Measurements from ENCODE around the gene FKBP1A. TPM values are rescaled to one million over a fixed set of nuclear protein-coding genes. Genes with fewer than 3 reads are reported as not detected.

FKBP1A gene
- total RNA-seq, 1 experiment from 2014 or later = 196 TPM

- peaks cover 13% of the 10 kb centered on the region for H3K79me1 ChIP-seq (ENCODE audit: insufficient read depth, low read depth, low read length, poor library complexity, severe bottlenecking)
- no peak overlapping the region for H2AFZ ChIP-seq (ENCODE audit: low read length)
- H3K18ac ChIP-seq (ENCODE audit: insufficient read length, low read depth, low read length) = peak overlapping the region; percentile 86
- no peak overlapping the region for H3T11ph ChIP-seq (ENCODE audit: low read length)
- peak overlapping the region; percentile 3 for H2BK5ac ChIP-seq (ENCODE audit: insufficient read length, low read length)
- no peaks in the 10 kb centered on the region for H3K9me3 ChIP-seq (ENCODE audit: control insufficient read depth, low read depth, low read length)
- H2AK5ac ChIP-seq (ENCODE audit: insufficient read length, low read length) = no peak overlapping the region
- peak overlapping the region; percentile 2 for H4K5ac ChIP-seq (ENCODE audit: insufficient read length, low read depth, low read length)
- DNase-seq = peak; percentile 96
- H3K56ac ChIP-seq (ENCODE audit: insufficient read length, low read depth, low read length) = no peak overlapping the region
- H2BK20ac ChIP-seq (ENCODE audit: low read depth, low read length, poor library complexity, severe bottlenecking) = no peak overlapping the region
- no peak overlapping the region for H2BK120ac ChIP-seq (ENCODE audit: low read depth, low read length, poor library complexity, severe bottlenecking)
- no peak overlapping the region; the same call in 1 of the 2 replicates for H2BK15ac ChIP-seq (ENCODE audit: low read depth, low read length)
- no peak overlapping the region for H4K91ac ChIP-seq (ENCODE audit: insufficient read length, low read depth, low read length)
- H3K23ac ChIP-seq (ENCODE audit: insufficient read length, low read depth, low read length) = no peak overlapping the region
- H3K27ac ChIP-seq (ENCODE audit: insufficient read length, low read depth, low read length) = no peak overlapping the region
- peak overlapping the region; percentile 80 for H3K9ac ChIP-seq (ENCODE audit: extremely low read depth, insufficient read length, low read length)
- H3K23me2 ChIP-seq (ENCODE audit: insufficient read length, low read depth, low read length, poor library complexity, severe bottlenecking) = peaks cover 9% of the 10 kb centered on the region
- peak overlapping the region; percentile 90 for H3K4me2 ChIP-seq (ENCODE audit: insufficient read depth, insufficient read length, low read length)
- H2BK12ac ChIP-seq (ENCODE audit: insufficient read length, low read depth, low read length) = peak overlapping the region; percentile 16
- H3K27me3 ChIP-seq (ENCODE audit: insufficient read depth, low read length) = no peaks in the 10 kb centered on the region
- no CpG with 5 or more reads among the region's 56 CpGs for WGBS (ENCODE audit: extremely low coverage, insufficient read length, low lambda C conversion rate)
- no peak overlapping the region for H3K4ac ChIP-seq (ENCODE audit: low read depth, low read length)
- no peak overlapping the region for H3K27ac Mint-ChIP-seq
- H3K27me3 Mint-ChIP-seq (ENCODE audit: low read depth) = peaks cover 8% of the 10 kb centered on the region
- TF ChIP-seq CTCF (conservative IDR thresholded peaks at IDR 0.05) = no peak
- H3K79me2 ChIP-seq (ENCODE audit: insufficient read depth, low read length) = peaks cover 6% of the 10 kb centered on the region; the same call in 1 of the 2 replicates
- H3K14ac ChIP-seq (ENCODE audit: insufficient read depth, low read length) = peak overlapping the region; percentile 31
- H3K4me1 ChIP-seq (ENCODE audit: insufficient read depth, low read length) = 0 out of 2 replicates have a peak, but pooled peaks cover 4% of the 10 kb centered on the region
- no peak overlapping the region for H4K8ac ChIP-seq (replicated peaks; ENCODE audit: insufficient read length, low read depth, low read length)
- peaks cover 0 to 7% (median 0%) of the 10 kb centered on the region in 3 experiments; a peak in 2 of 7 replicates for H3K36me3 Mint-ChIP-seq (ENCODE audit: insufficient read depth in 1 of 3, low read depth in 3 of 3)
- no peaks in the 10 kb centered on the region for H4K20me1 ChIP-seq (ENCODE audit: control insufficient read depth, insufficient read depth, insufficient read length)
- H3K4me1 Mint-ChIP-seq = peaks cover 4 to 11% of the 10 kb centered on the region in 2 experiments; a peak in 3 of 4 replicates
- no peaks in the 10 kb centered on the region for H3K9me3 Mint-ChIP-seq
- no peak overlapping the region for H3K4me3 Mint-ChIP-seq
These were observed 67.5 kb downstream of the FKBP1A start for GRCh38 chr20:1325173-1326030.

Measured in H9 (cell line).